ENCODE results near the gene BCL11A. TPM values are rescaled to one million over a fixed set of nuclear protein-coding genes. Genes with fewer than 3 reads are reported as not detected.

Gene BCL11A
- total and polyA plus RNA-seq, 2 of the 13 experiments (the other 11 are each of a cell fraction or from before 2014, with no cell fraction given), result not detected

GRCh38 chr2:60453301-60453700 is 100.2 kb downstream of the BCL11A start:
- no peaks in the 10 kb centered on the region for H3K4me1 ChIP-seq (ENCODE audit: insufficient read depth, low read length)
- no peak overlapping the region for H3K4me2 ChIP-seq (ENCODE audit: low read depth, low read length)
- TF ChIP-seq XRCC5 (optimal IDR thresholded peaks at IDR 0.05; ENCODE audit: low read length), result no peak
- TF ChIP-seq PCBP1 (IDR thresholded peaks at IDR 0.05; ENCODE audit: borderline replicate concordance, low read depth, low read length), result no peak
- TF ChIP-seq, protein P1, sequence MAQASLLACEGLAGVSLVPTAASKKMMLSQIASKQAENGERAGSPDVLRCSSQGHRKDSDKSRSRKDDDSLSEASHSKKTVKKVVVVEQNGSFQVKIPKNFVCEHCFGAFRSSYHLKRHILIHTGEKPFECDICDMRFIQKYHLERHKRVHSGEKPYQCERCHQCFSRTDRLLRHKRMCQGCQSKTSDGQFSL (CRISPR knock-in tag; IDR thresholded peaks at IDR 0.05), result no peak
- TF ChIP-seq, protein P2, sequence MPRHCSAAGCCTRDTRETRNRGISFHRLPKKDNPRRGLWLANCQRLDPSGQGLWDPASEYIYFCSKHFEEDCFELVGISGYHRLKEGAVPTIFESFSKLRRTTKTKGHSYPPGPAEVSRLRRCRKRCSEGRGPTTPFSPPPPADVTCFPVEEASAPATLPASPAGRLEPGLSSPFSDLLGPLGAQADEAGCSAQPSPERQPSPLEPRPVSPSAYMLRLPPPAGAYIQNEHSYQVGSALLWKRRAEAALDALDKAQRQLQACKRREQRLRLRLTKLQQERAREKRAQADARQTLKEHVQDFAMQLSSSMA (CRISPR knock-in tag; IDR thresholded peaks at IDR 0.05), result no peak
- no peak for TF ChIP-seq ZNF792 (CRISPR knock-in tag; IDR thresholded peaks at IDR 0.05)
- H3K9ac ChIP-seq (ENCODE audit: insufficient read depth, low read depth, low read length), result no peak overlapping the region
- intact Hi-C loops (cut with micrococcal nuclease; ENCODE audit: unreplicated experiment), result no loop called here
- whole genome bisulfite sequencing (ENCODE audit: low lambda C conversion rate), result 53% methylated on average over 15 of the region's 16 CpGs
- DNase-seq (ENCODE audit: low spot score), result no peak
- no TSS peak for BruUV-seq (replicated peaks)
- no peak overlapping the region for H3K4me3 ChIP-seq (replicated peaks in 1 of 3; ENCODE audit: insufficient read depth in 1 of 3, low read depth in 2 of 3, low read length in 3 of 3)
- no peaks in the 10 kb centered on the region for H3K36me3 ChIP-seq (replicated peaks in 1 of 2; ENCODE audit: control insufficient read depth in 1 of 2, insufficient read depth in 2 of 2, low read length in 2 of 2)
- H3K79me2 ChIP-seq (ENCODE audit: insufficient read depth, low read length), result no peaks in the 10 kb centered on the region
- no peak for FAIRE-seq
- no peak overlapping the region for H2AFZ ChIP-seq (ENCODE audit: low read length)
- no peak overlapping the region for H3K27ac ChIP-seq (ENCODE audit: extremely low read length, insufficient read depth, low read length)
- peaks cover 2 to 15% of the 10 kb centered on the region in 2 experiments; a peak in 2 of 5 replicates for H3K27me3 ChIP-seq (ENCODE audit: control insufficient read depth in 1 of 2, insufficient read depth in 2 of 2, low read length in 2 of 2)
- in situ Hi-C loops (cut with HindIII; ENCODE audit: extremely low pct_ligation_motif_present, low pct_unique_long_range_greater_than_20kb), result no loop called here
- no peak for ATAC-seq
- CTCF ChIA-PET (ENCODE audit: low intra/inter-chr PET ratio, low total read pairs), result no interaction called here
- POLR2A ChIA-PET, result no interaction called here
- H4K20me1 ChIP-seq (ENCODE audit: insufficient read depth, low read length), result no peaks in the 10 kb centered on the region
- no peaks in the 10 kb centered on the region for H3K9me3 ChIP-seq (ENCODE audit: low read length)

DNA sequence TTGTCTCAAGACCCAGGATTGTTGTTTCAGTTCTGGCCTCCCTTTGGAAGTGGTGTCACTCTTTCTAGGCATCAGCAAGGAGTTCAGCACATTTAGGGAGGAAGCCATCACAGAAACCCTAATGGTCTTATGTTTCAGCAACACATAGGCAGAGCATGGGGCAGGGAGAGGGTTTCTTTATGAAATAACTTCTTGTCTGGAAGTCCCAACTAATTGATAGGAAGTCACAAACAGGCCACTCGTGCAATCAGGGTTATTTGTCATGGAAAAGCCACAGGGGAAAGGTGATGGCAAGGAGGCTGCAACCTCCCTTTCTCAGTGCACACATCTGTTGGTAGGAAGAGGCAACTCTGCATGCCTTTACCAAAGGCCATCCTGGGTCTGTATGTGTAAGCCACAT is 103.0 kb downstream of the BCL11A start:
- ATAC-seq (no peak), DNase-seq (ENCODE audit: low spot score) (no peak), FAIRE-seq (no peak)
- Histone ChIP-seq H3K9ac (ENCODE audit: insufficient read depth, low read depth, low read length) (no peak overlapping the region), H4K20me1 (ENCODE audit: insufficient read depth, low read length) (no peaks in the 10 kb centered on the region), H3K9me3 (ENCODE audit: low read length) (no peaks in the 10 kb centered on the region), H3K36me3 (replicated peaks in 1 of 2; ENCODE audit: control insufficient read depth in 1 of 2, insufficient read depth in 2 of 2, low read length in 2 of 2) (no peaks in the 10 kb centered on the region), H3K4me2 (ENCODE audit: low read depth, low read length) (no peak overlapping the region), H3K4me1 (ENCODE audit: insufficient read depth, low read length) (no peaks in the 10 kb centered on the region), H2AFZ (ENCODE audit: low read length) (no peak overlapping the region), H3K4me3 (replicated peaks in 1 of 3; ENCODE audit: insufficient read depth in 1 of 3, low read depth in 2 of 3, low read length in 3 of 3) (no peak overlapping the region), H3K79me2 (ENCODE audit: insufficient read depth, low read length) (no peaks in the 10 kb centered on the region), H3K27ac (ENCODE audit: extremely low read length, insufficient read depth, low read length) (no peak overlapping the region), H3K27me3 (ENCODE audit: control insufficient read depth in 1 of 2, insufficient read depth in 2 of 2, low read length in 2 of 2) (peaks cover 2 to 15% of the 10 kb centered on the region in 2 experiments; a peak in 3 of 5 replicates)
- ChIA-PET POLR2A (no interaction called here), CTCF (ENCODE audit: low intra/inter-chr PET ratio, low total read pairs) (no interaction called here)
- TF ChIP-seq PAWR (CRISPR knock-in tag; IDR thresholded peaks at IDR 0.05; ENCODE audit: borderline replicate concordance) (no peak), NFATC3 (CRISPR knock-in tag; IDR thresholded peaks at IDR 0.05) (no peak), KMT2B (CRISPR knock-in tag; IDR thresholded peaks at IDR 0.05) (no peak), TP53 (CRISPR knock-in tag; conservative IDR thresholded peaks at IDR 0.05) (no peak), ZFX (CRISPR knock-in tag; IDR thresholded peaks at IDR 0.05; ENCODE audit: low read depth) (no peak), SMC3 (IDR thresholded peaks at IDR 0.05; ENCODE audit: low read length) (no peak), ZBTB49 (CRISPR knock-in tag; IDR thresholded peaks at IDR 0.05; ENCODE audit: borderline replicate concordance) (no peak), ZNF563 (CRISPR knock-in tag; IDR thresholded peaks at IDR 0.05) (no peak)
- TF ChIP-seq, protein P3, sequence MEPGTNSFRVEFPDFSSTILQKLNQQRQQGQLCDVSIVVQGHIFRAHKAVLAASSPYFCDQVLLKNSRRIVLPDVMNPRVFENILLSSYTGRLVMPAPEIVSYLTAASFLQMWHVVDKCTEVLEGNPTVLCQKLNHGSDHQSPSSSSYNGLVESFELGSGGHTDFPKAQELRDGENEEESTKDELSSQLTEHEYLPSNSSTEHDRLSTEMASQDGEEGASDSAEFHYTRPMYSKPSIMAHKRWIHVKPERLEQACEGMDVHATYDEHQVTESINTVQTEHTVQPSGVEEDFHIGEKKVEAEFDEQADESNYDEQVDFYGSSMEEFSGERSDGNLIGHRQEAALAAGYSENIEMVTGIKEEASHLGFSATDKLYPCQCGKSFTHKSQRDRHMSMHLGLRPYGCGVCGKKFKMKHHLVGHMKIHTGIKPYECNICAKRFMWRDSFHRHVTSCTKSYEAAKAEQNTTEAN (CRISPR knock-in tag; conservative IDR thresholded peaks at IDR 0.05), result no peak
- WGBS (ENCODE audit: low lambda C conversion rate), result 0% methylated on average over 1 of the region's 1 CpG
- BruUV-seq (replicated peaks), result no TSS peak
- in situ Hi-C loops (cut with HindIII; ENCODE audit: extremely low pct_ligation_motif_present, low pct_unique_long_range_greater_than_20kb), result no loop called here
- intact Hi-C loops (cut with micrococcal nuclease; ENCODE audit: unreplicated experiment), result no loop called here

Measured in HepG2 (cell line).